ENCODE data around the gene PBRM1. TPM values are rescaled to one million over a fixed set of nuclear protein-coding genes. Genes with fewer than 3 reads are reported as not detected.

PBRM1 gene
- total RNA-seq, 6 experiments from 2014 or later, result 17.1 to 36.4 (median 27.2) TPM

- ATAC-seq (no peak), DNase-seq (no peak)
- TF ChIP-seq CTCF (IDR thresholded peaks at IDR 0.05) (no peak), POLR2A (IDR thresholded peaks at IDR 0.05) (no peak)
- Histone ChIP-seq H3K27me3 (no peaks in the 10 kb centered on the region), H3K27ac (peak overlapping the region; percentile 66 to 82 (median 66)), H3K36me3 (peaks cover 0 to 11% (median 4%) of the 10 kb centered on the region in 4 donors), H3K9me3 (no peaks in the 10 kb centered on the region), H3K4me3 (peak overlapping the region; percentile 89 to 95 (median 91)), H3K4me1 (peaks cover 0 to 32% (median 11%) of the 10 kb centered on the region in 4 donors)
- 0% methylated on average over 9 of the region's 25 CpGs for WGBS (ENCODE audit: insufficient coverage, low coverage, low lambda C conversion rate, missing lambda C conversion rate)
- intact Hi-C loops (cut with DNase I), result no loop called here
These were observed 19.6 kb upstream of the PBRM1 start for GRCh38 chr3:52705438-52705687.

GRCh38 chr3:52704611-52705437 lies 19.1 kb upstream of the PBRM1 start:
- H3K27me3 ChIP-seq, result no peaks in the 10 kb centered on the region
- H3K4me1 ChIP-seq, result peaks cover 0 to 32% (median 11%) of the 10 kb centered on the region in 4 donors
- H3K4me3 ChIP-seq, result peak overlapping the region; percentile 89 to 95 (median 91)
- no peaks in the 10 kb centered on the region for H3K9me3 ChIP-seq
- WGBS (ENCODE audit: insufficient coverage, low coverage, low lambda C conversion rate, missing lambda C conversion rate), result 2% methylated on average over 11 of the region's 22 CpGs
- intact Hi-C loops (cut with DNase I), result no loop called here
- TF ChIP-seq POLR2A (IDR thresholded peaks at IDR 0.05), result no peak
- no peak for TF ChIP-seq CTCF (IDR thresholded peaks at IDR 0.05)
- peaks cover 0 to 11% (median 4%) of the 10 kb centered on the region in 4 donors for H3K36me3 ChIP-seq
- ATAC-seq (peak; percentile 47 to 76 (median 69)), DNase-seq (peak; percentile 30 to 91 (median 82))
- peak overlapping the region; percentile 66 to 82 (median 66) for H3K27ac ChIP-seq

GRCh38 chr3:52703341-52703740 lies 17.6 kb upstream of the PBRM1 start:
- ATAC-seq (no peak), DNase-seq (no peak)
- intact Hi-C loops (cut with DNase I), result no loop called here
- WGBS (ENCODE audit: insufficient coverage, low coverage, low lambda C conversion rate, missing lambda C conversion rate), result 67% methylated on average over 5 of the region's 7 CpGs
- H3K9me3 ChIP-seq, result no peaks in the 10 kb centered on the region
- H3K27ac ChIP-seq, result peak overlapping the region in 1 of 3 donors; percentile 82
- TF ChIP-seq CTCF (IDR thresholded peaks at IDR 0.05) (no peak), POLR2A (IDR thresholded peaks at IDR 0.05) (no peak)
- no peak overlapping the region for H3K4me3 ChIP-seq
- peaks cover 0 to 32% (median 11%) of the 10 kb centered on the region in 4 donors for H3K4me1 ChIP-seq
- no peaks in the 10 kb centered on the region for H3K27me3 ChIP-seq
- peaks cover 0 to 16% (median 8%) of the 10 kb centered on the region in 4 donors for H3K36me3 ChIP-seq

- WGBS (ENCODE audit: insufficient coverage, low coverage, low lambda C conversion rate, missing lambda C conversion rate), result 84% methylated on average over 4 of the region's 4 CpGs
- DNase-seq, result no peak
- Histone ChIP-seq H3K4me3 (no peak overlapping the region), H3K36me3 (peaks cover 19 to 66% (median 40%) of the 10 kb centered on the region in 4 donors), H3K4me1 (peaks cover 0 to 3% (median 0%) of the 10 kb centered on the region in 4 donors), H3K27me3 (no peaks in the 10 kb centered on the region), H3K27ac (no peak overlapping the region), H3K9me3 (no peaks in the 10 kb centered on the region)
- no peak for ATAC-seq
- TF ChIP-seq POLR2A (IDR thresholded peaks at IDR 0.05), result no peak
- no peak for TF ChIP-seq CTCF (IDR thresholded peaks at IDR 0.05)
- intact Hi-C loops (cut with DNase I), result no loop called here
These were observed 11.9 kb upstream of the PBRM1 start for GRCh38 chr3:52697632-52697965.
